HCT116 (cell line): ENCODE measurements around the gene NXPE3.

Experiments used
- ATF3 ChIP-seq: IDR thresholded peaks from 2 replicates; pipeline ENCODE4 v1.6.1; 2012
- CTCF ChIP-seq, 3 experiments: fragments of 200-600 bp in 1 of 3; sonication (generic) in 1 of 3; IDR thresholded peaks in 2 of 3; conservative IDR thresholded peaks in 1 of 3; 2 replicates each; pipeline ENCODE4 v1.5.1; 2012 to 2017; ENCODE audit warnings: low read depth in 2 of 3, low read length in 2 of 3, antibody characterized with exemption in 1 of 3, borderline replicate concordance in 1 of 3, control low read depth in 1 of 3, mild to moderate bottlenecking in 1 of 3, mixed read lengths in 1 of 3, mixed run types in 1 of 3, moderate library complexity in 1 of 3; ENCODE audit not compliant: insufficient read depth in 1 of 3
- ELF1 ChIP-seq: IDR thresholded peaks from 2 replicates; pipeline ENCODE4 v1.6.1; 2012; ENCODE audit warnings: low read depth, borderline replicate concordance
- EZH2 ChIP-seq: fragments of 200-600 bp; sonication (generic); IDR thresholded peaks from 2 replicates; pipeline ENCODE4 v1.6.1; 2017; ENCODE audit warnings: antibody characterized with exemption, mixed run types
- FOSL1 ChIP-seq: IDR thresholded peaks from 2 replicates; pipeline ENCODE4 v1.6.1; 2012; ENCODE audit warnings: low read depth
- JUND ChIP-seq: IDR thresholded peaks from 2 replicates; pipeline ENCODE4 v1.6.1; 2012
- MAX ChIP-seq: IDR thresholded peaks from 2 replicates; pipeline ENCODE4 v1.6.1; 2012
- POLR2A ChIP-seq: IDR thresholded peaks from 2 replicates; pipeline ENCODE4 v1.7.0; 2011; ENCODE audit warnings: borderline replicate concordance; ENCODE audit not compliant: insufficient read depth, insufficient read length; ENCODE audit errors: extremely low read depth
- POLR2AphosphoS5 ChIP-seq: IDR thresholded peaks from 2 replicates; pipeline ENCODE4 v1.6.1; 2011; ENCODE audit warnings: mild to moderate bottlenecking, low read depth, low read length, moderate library complexity
- ZNF274 ChIP-seq: fragments of 200-500 bp; sonication (Bioruptor generic); IDR thresholded peaks from 2 replicates; pipeline ENCODE4 v1.6.1; 2014; ENCODE audit warnings: mild to moderate bottlenecking, low read depth, low read length, inconsistent platforms
- TF ChIP-seq, protein P1 (sequence below): IDR thresholded peaks from 2 replicates; pipeline ENCODE4 v1.6.1; 2011; ENCODE audit warnings: mild to moderate bottlenecking, low read length, moderate library complexity; ENCODE audit not compliant: insufficient replicate concordance; ENCODE audit errors: extremely low read depth
- TF ChIP-seq, protein P2 (sequence below): IDR thresholded peaks from 2 replicates; pipeline ENCODE4 v1.6.1; 2012; ENCODE audit warnings: low read depth

GRCh38 chr3:101846709-101847108 lies 67.7 kb downstream of the NXPE3 start:
- TF ChIP-seq MAX = no peak
- TF ChIP-seq ELF1 = no peak
- no peak for TF ChIP-seq POLR2AphosphoS5
- TF ChIP-seq CTCF (IDR thresholded peaks at IDR 0.05 in 2 of 3, conservative IDR thresholded peaks at IDR 0.05 in 1 of 3; ENCODE audit: borderline replicate concordance in 1 of 3, insufficient read depth in 1 of 3, low read depth in 2 of 3, low read length in 2 of 3) = no peak
- TF ChIP-seq ZNF274 = no peak
- TF ChIP-seq POLR2A = no peak
- TF ChIP-seq FOSL1 = no peak
- TF ChIP-seq JUND = no peak
- TF ChIP-seq, protein P1, sequence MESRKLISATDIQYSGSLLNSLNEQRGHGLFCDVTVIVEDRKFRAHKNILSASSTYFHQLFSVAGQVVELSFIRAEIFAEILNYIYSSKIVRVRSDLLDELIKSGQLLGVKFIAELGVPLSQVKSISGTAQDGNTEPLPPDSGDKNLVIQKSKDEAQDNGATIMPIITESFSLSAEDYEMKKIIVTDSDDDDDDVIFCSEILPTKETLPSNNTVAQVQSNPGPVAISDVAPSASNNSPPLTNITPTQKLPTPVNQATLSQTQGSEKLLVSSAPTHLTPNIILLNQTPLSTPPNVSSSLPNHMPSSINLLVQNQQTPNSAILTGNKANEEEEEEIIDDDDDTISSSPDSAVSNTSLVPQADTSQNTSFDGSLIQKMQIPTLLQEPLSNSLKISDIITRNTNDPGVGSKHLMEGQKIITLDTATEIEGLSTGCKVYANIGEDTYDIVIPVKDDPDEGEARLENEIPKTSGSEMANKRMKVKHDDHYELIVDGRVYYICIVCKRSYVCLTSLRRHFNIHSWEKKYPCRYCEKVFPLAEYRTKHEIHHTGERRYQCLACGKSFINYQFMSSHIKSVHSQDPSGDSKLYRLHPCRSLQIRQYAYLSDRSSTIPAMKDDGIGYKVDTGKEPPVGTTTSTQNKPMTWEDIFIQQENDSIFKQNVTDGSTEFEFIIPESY = no peak
- TF ChIP-seq EZH2 = no peak
- no peak for TF ChIP-seq ATF3
- TF ChIP-seq, protein P2, sequence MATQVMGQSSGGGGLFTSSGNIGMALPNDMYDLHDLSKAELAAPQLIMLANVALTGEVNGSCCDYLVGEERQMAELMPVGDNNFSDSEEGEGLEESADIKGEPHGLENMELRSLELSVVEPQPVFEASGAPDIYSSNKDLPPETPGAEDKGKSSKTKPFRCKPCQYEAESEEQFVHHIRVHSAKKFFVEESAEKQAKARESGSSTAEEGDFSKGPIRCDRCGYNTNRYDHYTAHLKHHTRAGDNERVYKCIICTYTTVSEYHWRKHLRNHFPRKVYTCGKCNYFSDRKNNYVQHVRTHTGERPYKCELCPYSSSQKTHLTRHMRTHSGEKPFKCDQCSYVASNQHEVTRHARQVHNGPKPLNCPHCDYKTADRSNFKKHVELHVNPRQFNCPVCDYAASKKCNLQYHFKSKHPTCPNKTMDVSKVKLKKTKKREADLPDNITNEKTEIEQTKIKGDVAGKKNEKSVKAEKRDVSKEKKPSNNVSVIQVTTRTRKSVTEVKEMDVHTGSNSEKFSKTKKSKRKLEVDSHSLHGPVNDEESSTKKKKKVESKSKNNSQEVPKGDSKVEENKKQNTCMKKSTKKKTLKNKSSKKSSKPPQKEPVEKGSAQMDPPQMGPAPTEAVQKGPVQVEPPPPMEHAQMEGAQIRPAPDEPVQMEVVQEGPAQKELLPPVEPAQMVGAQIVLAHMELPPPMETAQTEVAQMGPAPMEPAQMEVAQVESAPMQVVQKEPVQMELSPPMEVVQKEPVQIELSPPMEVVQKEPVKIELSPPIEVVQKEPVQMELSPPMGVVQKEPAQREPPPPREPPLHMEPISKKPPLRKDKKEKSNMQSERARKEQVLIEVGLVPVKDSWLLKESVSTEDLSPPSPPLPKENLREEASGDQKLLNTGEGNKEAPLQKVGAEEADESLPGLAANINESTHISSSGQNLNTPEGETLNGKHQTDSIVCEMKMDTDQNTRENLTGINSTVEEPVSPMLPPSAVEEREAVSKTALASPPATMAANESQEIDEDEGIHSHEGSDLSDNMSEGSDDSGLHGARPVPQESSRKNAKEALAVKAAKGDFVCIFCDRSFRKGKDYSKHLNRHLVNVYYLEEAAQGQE = no peak
